ENCODE measurements around the gene TRIM43B. TPM values are rescaled to one million over a fixed set of nuclear protein-coding genes. Genes with fewer than 3 reads are reported as not detected.

The TRIM43B gene
- not detected in 2 replicates for total RNA-seq

DNA sequence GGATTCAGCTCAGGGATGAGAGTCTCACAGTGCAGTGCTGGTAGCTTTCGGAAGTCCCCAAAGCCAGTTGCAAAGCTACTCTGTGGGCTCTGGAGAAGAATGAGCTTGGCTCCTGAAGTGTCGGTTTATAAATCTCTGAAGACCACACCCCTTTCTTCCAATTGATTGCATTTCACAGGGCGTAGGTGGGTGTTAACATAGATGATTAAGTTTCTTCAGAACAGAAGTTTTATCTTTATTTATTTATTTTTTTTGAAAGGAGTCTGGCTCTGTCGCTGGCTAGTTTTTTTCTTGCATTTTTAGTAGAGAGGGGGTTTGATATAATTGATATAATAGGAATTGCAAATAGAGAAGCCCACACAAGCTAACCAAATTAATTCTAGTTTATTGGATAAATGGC lies at the start of gene TRIM43B:
Gene TRIM43B (minus strand): TSS at position 101 of the 400 bp plus-strand sequence. CDS start 2,040 bp downstream, outside the sequence.

Other genes with a start within 250 kb of the TRIM43B start
- 37.1 and 59.9 TPM in 2 replicates for gene PROM2, start 210.3 kb downstream of the TRIM43B start, total RNA-seq
- 11.1 TPM in 1 of 2 replicates, not detected in the other for gene KCNIP3, start 187.4 kb downstream of the TRIM43B start, total RNA-seq
- gene FAHD2A, start 82.0 kb downstream of the TRIM43B start, total RNA-seq = 25.6 and 38.3 TPM in 2 replicates
- gene TRIM43, start 107.2 kb upstream of the TRIM43B start, total RNA-seq = 0.48 TPM in 1 of 2 replicates, not detected in the other

All from tracheal epithelial cell (primary cell).